Measurements from ENCODE around the gene LRRC66.

GRCh38 chr4:52019936-52020657 is at the start of gene LRRC66:
- TF ChIP-seq, protein P1, sequence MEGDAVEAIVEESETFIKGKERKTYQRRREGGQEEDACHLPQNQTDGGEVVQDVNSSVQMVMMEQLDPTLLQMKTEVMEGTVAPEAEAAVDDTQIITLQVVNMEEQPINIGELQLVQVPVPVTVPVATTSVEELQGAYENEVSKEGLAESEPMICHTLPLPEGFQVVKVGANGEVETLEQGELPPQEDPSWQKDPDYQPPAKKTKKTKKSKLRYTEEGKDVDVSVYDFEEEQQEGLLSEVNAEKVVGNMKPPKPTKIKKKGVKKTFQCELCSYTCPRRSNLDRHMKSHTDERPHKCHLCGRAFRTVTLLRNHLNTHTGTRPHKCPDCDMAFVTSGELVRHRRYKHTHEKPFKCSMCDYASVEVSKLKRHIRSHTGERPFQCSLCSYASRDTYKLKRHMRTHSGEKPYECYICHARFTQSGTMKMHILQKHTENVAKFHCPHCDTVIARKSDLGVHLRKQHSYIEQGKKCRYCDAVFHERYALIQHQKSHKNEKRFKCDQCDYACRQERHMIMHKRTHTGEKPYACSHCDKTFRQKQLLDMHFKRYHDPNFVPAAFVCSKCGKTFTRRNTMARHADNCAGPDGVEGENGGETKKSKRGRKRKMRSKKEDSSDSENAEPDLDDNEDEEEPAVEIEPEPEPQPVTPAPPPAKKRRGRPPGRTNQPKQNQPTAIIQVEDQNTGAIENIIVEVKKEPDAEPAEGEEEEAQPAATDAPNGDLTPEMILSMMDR (optimal IDR thresholded peaks at IDR 0.05 in 1 of 3, IDR thresholded peaks at IDR 0.05 in 1 of 3, conservative IDR thresholded peaks at IDR 0.05 in 1 of 3; ENCODE audit: extremely low read depth in 1 of 3, insufficient read depth in 2 of 3, low read length in 3 of 3) = no peak
- TF ChIP-seq EZH2 (IDR thresholded peaks at IDR 0.05; ENCODE audit: low read length) = no peak

All from keratinocyte (primary cell).